Tibial nerve (tissue), 3 donors: Measurements from ENCODE around the gene RPRD1B.

Source experiments
- CTCF ChIP-seq, 5 experiments: fragments of 200-600 bp in 3 of 5; fragments of 450-650 bp in 2 of 5; sonication (generic) in 3 of 5; IDR thresholded peaks; one replicate each; pipeline ENCODE4 v1.5.1; 2016 to 2019; ENCODE audit warnings: antibody characterized with exemption in 5 of 5, mild to moderate bottlenecking in 3 of 5, moderate library complexity in 2 of 5
- POLR2A ChIP-seq, 2 donors: fragments of 450-650 bp; IDR thresholded peaks; one replicate each; pipeline ENCODE4 v1.6.1; 2017; ENCODE audit warnings: antibody characterized with exemption in 2 of 2, mild to moderate bottlenecking in 2 of 2, moderate library complexity in 2 of 2

DNA sequence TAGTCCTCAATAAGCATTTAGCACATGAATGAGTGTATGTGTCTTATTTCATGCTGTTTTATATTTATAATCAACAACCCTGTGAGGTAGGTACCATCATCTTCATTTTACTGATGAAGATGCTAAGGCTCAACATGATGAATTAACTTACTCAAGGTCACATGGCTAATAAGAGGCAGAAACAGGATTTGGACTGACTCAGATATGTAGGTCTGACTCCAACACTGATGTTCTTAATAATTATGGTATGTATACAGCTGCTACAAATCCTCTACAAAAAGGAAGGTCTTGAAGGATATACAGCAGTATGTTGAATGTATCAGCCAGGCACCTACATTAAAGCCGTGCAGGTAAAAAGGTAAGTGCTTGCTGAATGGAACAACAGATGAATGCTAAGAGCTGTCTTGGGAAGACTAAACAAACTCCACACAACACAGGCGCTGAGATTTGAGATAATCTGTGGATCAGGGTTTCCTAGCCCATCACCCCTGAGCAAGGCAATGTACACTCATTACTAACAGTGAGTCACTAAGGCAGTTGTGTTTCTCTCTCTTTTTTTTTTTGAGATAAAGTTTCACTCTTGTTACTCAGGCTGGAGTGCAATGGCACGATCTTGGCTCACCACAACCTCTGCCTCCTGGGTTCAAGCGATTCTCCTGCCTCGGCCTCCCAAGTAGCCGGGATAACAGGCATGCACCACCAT is 32.2 kb upstream of the RPRD1B start:
- TF ChIP-seq CTCF (IDR thresholded peaks at IDR 0.05) (no peak), POLR2A (IDR thresholded peaks at IDR 0.05) (no peak)
